HG03521 (cell line): ENCODE data around the gene CTTNBP2NL.
A peak's percentile ranks its signal among the peaks of the same experiment; 100 is the strongest.
"Not testable (repeated sequence)": the region's sequence is repeated elsewhere in the genome, so short reads cannot be mapped to it uniquely, and the experiment has no call there.

Experiments
- ATAC-seq: cut with Tn5 transposase; IDR thresholded peaks from one replicate; pipeline ENCODE4 v1.9.1; 2021; ENCODE audit warnings: mild to moderate bottlenecking, moderate library complexity; ENCODE audit not compliant: unreplicated experiment

CTTNBP2NL gene

GRCh38 chr1:112460615-112461014 is 64.6 kb downstream of the CTTNBP2NL start:
- no peak for ATAC-seq

GRCh38 chr1:112461200-112461871 is 65.3 kb downstream of the CTTNBP2NL start:
- ATAC-seq, result no peak

GRCh38 chr1:112462953-112463279 is 66.9 kb downstream of the CTTNBP2NL start:
- no peak for ATAC-seq

DNA sequence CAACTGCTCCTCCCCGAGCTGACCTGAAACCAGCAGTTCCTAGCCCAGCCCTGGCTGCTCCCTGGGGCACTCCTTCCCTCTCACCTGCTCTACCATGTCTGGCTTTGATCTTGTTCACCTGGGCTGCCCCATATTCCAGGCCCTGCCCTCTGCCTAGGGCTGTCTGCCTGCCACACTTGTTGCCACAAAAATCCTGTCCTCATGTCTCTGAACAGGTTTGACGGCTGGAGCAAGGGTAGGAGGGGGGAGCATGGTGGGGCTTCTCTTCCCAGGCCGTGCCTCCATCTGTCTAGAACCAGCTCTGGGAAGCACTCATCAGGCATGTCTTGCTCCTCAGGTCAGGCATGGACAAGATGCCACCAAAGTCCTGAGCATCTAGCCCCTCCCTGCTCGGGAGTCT is 68.5 kb downstream of the CTTNBP2NL start:
- ATAC-seq, result no peak

DNA sequence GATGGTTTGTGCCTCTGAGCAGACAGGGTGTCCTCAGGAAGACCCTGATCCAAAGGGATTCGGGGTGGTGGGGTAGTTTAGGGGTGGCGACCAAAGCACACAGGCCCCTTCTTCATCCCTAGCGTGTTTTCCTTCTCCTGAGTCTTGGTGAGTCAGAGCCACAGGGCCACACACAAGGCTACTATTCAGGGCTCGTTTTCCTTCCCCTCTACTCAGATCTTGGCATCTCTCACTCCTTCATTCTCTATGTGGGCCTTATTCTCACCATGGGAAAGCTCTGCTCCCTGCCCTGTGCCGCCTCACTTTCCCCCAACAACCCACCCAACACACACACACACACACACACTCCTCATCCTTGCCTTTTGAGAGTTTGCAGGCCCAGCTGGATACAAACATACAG is 69.1 kb downstream of the CTTNBP2NL start:
- ATAC-seq, result no peak

- ATAC-seq, result peak; percentile 95
These were observed 70.2 kb downstream of the CTTNBP2NL start for GRCh38 chr1:112466078-112466660.

DNA sequence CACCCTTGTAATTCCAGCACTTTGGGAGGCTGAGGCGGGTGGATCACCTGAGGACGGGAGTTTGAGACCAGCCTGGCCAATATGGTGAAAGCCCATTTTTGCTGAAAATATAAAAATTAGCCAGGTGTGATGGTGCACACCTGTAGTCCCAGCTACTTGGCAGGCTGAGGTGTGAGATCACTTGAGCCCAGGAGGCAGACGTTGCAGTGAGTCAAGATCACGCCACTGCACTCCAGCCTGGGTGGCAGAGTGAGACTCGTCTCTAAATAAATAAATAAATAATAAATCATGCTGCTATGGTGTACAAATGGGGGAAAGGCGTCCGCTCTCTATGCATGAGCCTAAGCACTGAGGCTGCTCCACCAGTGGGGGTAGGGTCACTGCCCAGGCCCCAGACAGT is 74.3 kb downstream of the CTTNBP2NL start:
- not testable (repeated sequence) for ATAC-seq

DNA sequence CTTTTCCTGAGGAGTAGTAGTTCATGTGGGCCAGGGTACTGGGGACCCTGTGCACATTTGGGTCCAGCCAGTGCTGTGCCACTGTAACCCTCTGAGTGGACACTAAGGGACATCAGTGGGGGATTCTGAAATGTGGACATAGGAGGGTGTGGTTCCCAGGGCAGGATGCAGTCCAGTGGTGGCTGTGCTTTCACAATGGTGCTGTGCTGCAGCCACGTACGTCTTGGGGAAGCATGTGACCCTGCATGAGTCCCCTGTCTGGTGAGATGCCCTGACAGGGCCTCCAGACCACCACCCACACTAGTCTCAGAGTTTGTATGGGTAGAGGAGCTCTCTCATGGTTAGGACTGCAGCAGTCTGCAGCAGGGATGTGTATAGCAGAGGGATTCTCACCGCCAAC is 75.0 kb downstream of the CTTNBP2NL start:
- ATAC-seq, result no peak

- no peak for ATAC-seq
These were observed 76.1 kb downstream of the CTTNBP2NL start for GRCh38 chr1:112472142-112472541.

DNA sequence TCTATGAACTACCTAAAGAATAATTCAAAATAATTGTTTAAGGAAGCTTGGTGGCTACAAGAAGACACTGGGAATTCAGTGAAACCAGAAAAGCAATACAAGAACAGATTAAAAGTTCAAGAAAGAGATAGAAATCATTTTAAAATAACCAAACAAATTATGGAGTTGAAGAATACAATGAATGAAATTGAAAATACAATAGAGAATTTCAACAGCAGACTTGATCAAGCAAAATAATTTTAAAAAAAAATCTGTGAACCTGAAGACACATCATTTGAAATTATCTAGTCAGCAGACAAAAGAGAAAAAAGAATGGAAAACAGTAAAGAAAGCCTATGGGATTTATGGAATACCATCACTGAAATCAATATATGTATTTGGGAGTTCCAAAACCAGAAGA is 81.5 kb downstream of the CTTNBP2NL start:
- no peak for ATAC-seq

GRCh38 chr1:112478314-112478713 is 82.3 kb downstream of the CTTNBP2NL start:
- ATAC-seq, result no peak

- ATAC-seq, result not testable (repeated sequence)
These were observed 90.0 kb downstream of the CTTNBP2NL start for GRCh38 chr1:112486063-112486462.

DNA sequence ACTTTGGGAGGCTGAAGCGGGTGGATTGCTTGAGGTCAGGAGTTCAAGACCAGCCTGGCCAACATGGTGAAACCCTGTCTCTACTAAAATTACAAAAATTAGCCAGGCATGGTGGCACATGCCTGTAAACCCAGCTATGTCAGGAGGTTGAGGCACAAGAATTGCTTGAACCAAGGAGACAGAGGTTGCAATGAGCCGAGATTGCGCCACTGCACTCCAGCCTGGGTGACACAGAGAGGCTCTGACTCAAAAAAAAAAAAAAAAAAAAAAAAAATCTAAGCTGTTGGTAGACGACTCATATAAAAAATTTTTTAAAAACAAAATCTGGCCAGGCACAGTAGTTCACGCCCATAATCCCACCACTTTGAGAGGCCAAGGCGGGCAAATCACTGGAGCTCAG is 91.7 kb downstream of the CTTNBP2NL start:
- not testable (repeated sequence) for ATAC-seq

- ATAC-seq, result no peak
These were observed 92.1 kb downstream of the CTTNBP2NL start for GRCh38 chr1:112488141-112488540.

DNA sequence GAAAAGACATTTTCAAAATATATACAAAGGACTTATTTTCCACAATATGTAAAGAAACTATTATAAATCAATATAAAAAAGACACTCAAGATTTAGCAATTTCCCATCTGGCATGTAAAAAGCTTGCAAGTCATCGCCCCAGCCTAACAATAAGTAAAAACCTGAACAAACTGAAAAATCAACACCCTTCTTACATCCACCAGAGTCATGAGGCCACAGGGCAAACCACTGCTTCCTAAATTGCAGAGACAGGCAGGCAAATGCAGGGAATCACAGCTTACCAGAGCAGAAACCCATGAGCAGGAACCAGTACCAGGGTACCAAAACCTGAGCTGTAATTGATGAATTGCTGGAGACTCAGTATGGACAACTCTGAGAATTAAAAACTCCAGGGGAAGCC is 96.1 kb downstream of the CTTNBP2NL start:
- no peak for ATAC-seq

DNA sequence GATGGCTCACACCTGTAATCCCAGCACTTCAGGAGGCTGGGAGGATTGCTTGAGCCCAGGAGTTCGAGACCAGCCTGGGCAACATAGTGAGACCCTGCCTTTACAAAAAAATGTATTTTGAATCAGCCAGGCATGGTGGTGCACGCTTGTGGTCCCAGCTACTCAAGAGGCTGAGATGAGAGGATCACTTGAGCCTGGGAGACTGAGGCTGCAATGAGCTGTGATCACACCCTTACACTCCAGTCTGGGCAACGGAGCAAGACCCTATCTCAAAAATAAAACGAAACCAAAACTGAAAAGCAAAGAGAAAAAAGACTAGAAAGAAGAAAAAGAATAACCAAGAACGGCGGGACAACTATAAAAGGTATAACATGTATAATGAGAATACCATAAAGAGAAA is 97.3 kb downstream of the CTTNBP2NL start:
- no peak for ATAC-seq

- no peak for ATAC-seq
These were observed 100.3 kb downstream of the CTTNBP2NL start for GRCh38 chr1:112496290-112496689.

DNA sequence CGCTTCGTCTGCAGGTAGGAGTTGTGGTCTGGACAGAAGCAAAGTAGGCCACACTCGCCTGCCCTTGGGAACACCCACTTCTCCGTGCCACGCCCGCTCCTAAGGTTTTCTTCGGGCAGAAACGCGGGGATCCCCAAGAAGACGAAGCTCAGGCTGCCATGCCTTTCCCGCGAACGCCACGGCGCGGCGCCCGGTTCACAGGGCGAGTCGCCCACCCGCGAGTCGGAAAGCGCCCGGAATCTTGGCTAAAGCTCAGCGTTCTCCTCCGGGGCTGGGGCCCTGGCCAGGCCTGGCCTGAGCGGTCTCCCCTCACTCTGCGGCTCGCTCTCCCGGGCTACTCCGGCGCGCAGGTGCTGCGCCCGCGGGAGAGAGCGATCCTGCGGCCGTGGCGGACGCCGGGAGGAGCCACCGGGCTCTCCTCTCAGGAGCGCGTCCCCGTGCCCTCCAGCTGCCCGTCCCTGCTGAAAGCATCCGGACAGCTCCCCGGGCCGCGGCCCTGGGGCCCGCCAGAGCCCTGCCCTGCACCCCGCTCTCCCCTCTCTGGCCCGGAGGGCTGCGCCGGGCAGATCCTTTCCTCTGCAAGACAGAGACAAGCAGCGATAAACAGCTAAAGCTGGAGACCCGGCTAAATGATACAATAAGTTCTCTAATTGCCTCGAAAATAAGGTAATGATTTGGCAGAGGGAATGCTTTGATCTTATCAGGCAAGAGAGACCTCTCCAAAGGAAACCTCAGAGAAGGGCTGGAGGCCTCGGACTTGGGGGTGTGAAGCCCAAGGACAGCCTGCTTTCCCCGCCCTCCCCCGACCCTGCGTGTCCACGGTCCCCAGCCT is 106.0 kb downstream of the CTTNBP2NL start:
- no peak for ATAC-seq

DNA sequence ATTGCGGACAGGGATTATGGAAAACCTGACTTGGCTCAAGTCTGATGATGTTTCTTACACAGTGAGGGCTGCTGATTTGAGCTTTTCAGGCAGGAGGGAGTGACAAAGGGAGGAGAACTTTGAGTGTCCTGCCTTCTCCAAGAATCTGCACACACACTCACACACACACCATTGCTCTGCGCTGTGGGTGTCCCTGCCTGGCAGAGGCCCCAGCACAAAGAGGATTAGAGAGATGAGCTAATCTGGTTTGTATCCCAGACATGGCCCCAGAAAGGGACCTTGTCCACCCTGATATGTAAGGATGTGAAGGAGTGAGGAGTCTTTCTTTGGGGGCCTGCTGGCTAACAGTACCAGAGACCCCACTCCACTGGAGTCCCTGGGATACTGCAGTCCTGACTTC is 106.8 kb downstream of the CTTNBP2NL start:
- ATAC-seq, result no peak

GRCh38 chr1:112504001-112504660 is 108.1 kb downstream of the CTTNBP2NL start:
- no peak for ATAC-seq

- no peak for ATAC-seq
These were observed 108.8 kb downstream of the CTTNBP2NL start for GRCh38 chr1:112504661-112505399.
